Measurements from ENCODE around the gene GRIN1. TPM values are rescaled to one million over a fixed set of nuclear protein-coding genes. Genes with fewer than 3 reads are reported as not detected.

The GRIN1 gene
- not detected for total RNA-seq
- long read RNA-seq: 0 reads

- no peak for DNase-seq
- intact Hi-C loops (cut with DNase I): no loop called here
- peak; percentile 86 for ATAC-seq (ENCODE audit: poor library complexity)
These were observed at the start of gene GRIN1 for GRCh38 chr9:137138722-137139467. Gene GRIN1 (plus strand): TSS chr9:137139154. CDS start chr9:137139487, 333 bp downstream.

DNA sequence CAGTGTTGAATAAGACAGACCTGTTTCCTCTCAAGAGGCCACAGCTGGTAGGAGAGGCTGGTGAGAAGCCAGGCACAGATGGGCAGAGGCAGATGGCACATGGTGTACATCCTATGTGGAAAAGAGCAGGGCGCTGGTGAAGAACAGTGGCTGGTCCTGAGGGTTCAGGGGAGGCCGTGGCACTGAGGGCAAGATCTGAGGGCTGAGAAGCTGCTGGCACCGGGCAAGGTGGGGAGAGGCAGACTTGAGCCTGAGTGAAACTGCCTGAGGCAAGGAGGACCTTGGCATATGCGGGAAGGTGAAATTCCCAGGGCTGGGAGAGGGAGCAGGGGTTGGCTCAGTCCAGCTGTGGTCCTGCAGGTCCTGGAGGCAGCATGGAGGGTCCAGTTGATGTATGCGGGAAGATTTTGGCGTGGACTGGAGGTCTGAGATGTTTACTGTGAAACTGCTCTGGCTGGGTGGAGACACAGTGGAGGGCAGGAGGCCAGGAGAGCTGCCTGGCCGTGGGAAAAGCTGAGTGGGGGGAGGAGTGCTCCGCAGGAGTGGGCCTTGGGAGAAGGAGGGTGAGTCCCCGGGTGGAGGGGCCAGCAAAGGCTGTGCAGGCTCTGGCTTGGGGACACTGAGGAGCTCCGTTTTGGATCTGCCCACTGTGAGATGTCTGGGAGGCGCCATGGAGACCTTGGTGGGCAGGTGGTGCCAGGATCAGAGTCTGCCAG lies 49.6 kb upstream of the GRIN1 start:
- intact Hi-C loops (cut with DNase I): no loop called here
- no peak for DNase-seq
- ATAC-seq (ENCODE audit: poor library complexity): no peak

- peak; percentile 43 for DNase-seq
- no peak for ATAC-seq (ENCODE audit: poor library complexity)
- intact Hi-C loops (cut with DNase I): no loop called here
These were observed 43.1 kb upstream of the GRIN1 start for GRCh38 chr9:137095664-137096517.

DNA sequence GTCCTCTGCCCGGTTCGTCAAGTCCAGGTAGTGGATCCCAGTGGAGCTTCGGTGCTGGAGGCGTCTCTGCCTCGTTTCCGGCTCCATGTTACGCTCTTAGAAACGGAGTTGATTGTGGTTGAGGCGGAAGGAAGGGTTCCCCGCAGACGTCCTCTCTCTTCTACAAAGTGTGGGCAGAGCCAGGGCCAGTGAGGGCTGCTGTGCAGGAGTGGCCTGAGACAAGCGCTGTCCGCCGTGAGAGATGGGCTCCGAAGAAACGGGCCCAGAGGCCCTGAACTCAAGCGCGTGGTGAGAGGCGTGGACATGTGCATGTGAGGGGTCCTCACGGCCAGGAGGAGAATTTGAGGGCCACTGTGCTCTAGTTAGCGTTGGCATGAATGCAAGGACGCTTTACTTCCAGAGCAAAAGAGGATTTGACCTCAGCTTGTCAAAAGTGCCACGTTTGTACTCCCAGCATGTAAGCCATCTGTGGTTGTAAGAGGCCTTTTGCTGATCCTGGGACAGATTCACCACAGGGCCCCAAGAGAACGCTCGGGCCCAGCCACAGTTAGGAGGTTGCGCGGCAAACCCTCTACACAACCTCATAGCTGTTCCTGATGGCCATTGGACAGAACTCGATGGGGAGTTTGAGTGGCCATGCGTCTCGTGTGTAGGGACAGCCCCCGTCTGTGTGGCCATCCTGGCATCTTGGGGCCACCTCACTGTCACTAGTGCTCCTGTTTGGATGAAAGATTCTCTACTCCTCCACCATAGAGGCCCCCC lies 42.0 kb upstream of the GRIN1 start:
- DNase-seq (no peak), ATAC-seq (ENCODE audit: poor library complexity) (no peak)
- intact Hi-C loops (cut with DNase I): no loop called here

GRCh38 chr9:137097761-137098462 lies 41.0 kb upstream of the GRIN1 start:
- DNase-seq: no peak
- ATAC-seq (ENCODE audit: poor library complexity): no peak
- intact Hi-C loops (cut with DNase I): no loop called here

DNA sequence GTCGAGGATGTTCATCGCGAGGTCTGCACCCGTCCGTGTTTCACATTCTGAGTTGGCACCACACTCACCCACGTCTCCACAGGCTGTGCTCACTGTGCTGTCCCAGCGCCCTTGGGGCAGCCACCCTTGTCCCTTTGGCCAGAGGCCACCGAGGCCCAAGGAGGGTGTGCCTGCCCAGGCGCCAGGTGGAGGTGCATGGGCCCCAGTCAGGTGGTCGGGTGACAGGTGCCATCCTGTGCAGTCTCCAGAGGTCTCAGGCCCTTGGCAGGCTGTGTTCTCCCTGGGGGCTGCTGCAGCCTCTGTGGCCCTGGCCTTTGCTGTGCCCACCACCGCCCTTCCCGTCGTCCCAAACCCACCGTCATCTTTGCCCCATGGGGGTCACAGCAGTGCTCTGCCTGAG lies 39.7 kb upstream of the GRIN1 start:
- peak; percentile 29 for DNase-seq
- intact Hi-C loops (cut with DNase I): no loop called here

DNA sequence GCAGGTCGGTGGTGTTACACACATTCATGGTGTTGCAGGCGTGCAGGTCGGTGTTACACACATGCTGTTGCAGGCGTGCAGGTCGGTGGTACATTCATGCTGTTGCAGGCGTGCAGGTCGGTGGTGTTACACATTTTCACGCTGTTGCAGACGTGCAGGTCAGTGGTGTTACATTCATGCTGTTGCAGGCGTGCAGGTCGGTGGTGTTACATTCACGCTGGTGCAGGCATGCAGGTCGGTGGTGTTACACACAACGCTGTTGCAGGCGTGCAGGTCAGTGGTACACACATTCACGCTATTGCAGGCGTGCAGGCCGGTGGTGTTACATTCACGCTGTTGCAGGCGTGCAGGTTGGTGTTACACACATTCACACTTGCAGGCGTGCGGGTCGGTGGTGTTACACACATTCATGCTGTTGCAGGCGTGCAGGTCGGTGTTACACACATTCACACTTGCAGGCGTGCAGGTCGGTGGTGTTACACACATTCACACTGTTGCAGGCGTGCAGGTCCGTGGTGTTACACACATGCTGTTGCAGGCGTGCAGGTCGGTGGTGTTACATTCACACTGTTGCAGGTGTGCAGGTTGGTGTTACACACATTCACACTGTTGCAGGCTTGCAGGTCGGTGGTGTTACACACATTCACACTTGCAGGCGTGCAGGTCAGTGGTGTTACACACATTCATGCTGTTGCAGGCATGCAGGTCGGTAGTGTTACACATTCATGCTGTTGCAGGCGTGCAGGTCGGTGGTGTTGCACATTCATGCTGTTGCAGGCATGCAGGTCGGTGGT lies 35.6 kb upstream of the GRIN1 start:
- ATAC-seq (ENCODE audit: poor library complexity) (no peak), DNase-seq (peak; percentile 33)
- intact Hi-C loops (cut with DNase I): no loop called here

More for the DNA sequence above, 39.7 kb upstream of the GRIN1 start:
- ATAC-seq (ENCODE audit: poor library complexity): no peak

- no peak for ATAC-seq (ENCODE audit: poor library complexity)
- DNase-seq: no peak
- intact Hi-C loops (cut with DNase I): no loop called here
These were observed 32.9 kb upstream of the GRIN1 start for GRCh38 chr9:137105814-137106661.

GRCh38 chr9:137106662-137107250 lies 32.2 kb upstream of the GRIN1 start:
- ATAC-seq (ENCODE audit: poor library complexity) (no peak), DNase-seq (peak; percentile 25)
- intact Hi-C loops (cut with DNase I): no loop called here

DNA sequence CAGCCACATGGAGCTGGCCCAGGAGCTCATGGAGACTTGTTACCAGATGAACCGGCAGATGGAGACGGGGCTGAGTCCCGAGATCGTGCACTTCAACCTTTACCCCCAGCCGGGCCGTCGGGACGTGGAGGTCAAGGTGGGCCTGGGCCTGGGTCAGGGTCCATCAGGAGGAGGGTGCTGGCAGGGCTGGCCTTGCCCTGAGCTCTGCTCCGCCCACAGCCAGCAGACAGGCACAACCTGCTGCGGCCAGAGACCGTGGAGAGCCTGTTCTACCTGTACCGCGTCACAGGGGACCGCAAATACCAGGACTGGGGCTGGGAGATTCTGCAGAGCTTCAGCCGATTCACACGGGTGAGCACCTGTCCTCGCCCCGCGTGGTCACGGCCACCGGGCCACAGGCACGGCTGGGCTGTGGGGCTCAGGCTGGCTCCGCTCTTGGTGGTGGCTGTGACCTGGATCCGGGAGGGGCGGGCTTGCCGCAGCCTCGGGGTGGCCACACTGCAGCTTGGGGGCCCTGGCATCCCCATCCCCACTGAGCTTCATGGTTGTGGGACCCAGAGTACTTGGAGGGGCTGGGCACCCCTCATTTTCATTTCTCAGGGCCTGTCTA lies 31.5 kb upstream of the GRIN1 start:
- intact Hi-C loops (cut with DNase I): no loop called here
- ATAC-seq (ENCODE audit: poor library complexity): no peak
- DNase-seq: no peak

DNA sequence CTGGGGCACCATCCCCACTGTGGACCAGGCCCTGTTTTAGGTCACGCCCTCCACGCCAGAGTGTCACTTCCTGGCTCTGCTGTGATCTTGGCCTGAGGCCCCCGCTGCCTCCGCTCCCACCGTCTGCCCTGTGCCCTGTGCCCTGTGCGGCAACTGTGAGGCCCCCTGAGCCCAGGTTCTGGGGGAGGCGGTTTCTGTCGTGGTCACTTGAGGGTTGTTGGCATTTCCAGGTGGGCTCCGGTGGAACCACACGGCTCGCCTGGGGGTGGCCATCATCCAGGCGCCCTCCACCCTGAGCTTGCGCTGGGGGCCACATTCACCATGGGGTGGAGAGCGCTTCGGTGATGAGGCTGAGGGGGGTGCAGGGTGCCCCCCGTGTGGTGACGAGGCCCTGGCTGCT lies 31.0 kb upstream of the GRIN1 start:
- no peak for DNase-seq
- no peak for ATAC-seq (ENCODE audit: poor library complexity)
- intact Hi-C loops (cut with DNase I): no loop called here

DNA sequence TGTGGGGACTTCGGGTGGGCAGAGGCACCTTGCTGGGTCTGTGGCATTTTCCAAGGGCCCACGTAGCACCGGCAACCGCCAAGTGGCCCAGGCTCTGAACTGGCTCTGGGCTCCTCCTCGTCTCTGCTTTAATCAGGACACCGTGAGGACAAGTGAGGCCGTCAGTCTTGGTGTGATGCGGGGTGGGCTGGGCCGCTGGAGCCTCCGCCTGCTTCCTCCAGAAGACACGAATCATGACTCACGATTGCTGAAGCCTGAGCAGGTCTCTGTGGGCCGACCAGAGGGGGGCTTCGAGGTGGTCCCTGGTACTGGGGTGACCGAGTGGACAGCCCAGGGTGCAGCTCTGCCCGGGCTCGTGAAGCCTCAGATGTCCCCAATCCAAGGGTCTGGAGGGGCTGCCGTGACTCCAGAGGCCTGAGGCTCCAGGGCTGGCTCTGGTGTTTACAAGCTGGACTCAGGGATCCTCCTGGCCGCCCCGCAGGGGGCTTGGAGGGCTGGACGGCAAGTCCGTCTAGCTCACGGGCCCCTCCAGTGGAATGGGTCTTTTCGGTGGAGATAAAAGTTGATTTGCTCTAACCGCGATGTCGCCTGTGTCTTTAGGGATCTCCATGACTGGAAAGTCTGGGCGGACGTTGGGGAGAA lies 30.2 kb upstream of the GRIN1 start:
- no peak for DNase-seq
- intact Hi-C loops (cut with DNase I): no loop called here

DNA sequence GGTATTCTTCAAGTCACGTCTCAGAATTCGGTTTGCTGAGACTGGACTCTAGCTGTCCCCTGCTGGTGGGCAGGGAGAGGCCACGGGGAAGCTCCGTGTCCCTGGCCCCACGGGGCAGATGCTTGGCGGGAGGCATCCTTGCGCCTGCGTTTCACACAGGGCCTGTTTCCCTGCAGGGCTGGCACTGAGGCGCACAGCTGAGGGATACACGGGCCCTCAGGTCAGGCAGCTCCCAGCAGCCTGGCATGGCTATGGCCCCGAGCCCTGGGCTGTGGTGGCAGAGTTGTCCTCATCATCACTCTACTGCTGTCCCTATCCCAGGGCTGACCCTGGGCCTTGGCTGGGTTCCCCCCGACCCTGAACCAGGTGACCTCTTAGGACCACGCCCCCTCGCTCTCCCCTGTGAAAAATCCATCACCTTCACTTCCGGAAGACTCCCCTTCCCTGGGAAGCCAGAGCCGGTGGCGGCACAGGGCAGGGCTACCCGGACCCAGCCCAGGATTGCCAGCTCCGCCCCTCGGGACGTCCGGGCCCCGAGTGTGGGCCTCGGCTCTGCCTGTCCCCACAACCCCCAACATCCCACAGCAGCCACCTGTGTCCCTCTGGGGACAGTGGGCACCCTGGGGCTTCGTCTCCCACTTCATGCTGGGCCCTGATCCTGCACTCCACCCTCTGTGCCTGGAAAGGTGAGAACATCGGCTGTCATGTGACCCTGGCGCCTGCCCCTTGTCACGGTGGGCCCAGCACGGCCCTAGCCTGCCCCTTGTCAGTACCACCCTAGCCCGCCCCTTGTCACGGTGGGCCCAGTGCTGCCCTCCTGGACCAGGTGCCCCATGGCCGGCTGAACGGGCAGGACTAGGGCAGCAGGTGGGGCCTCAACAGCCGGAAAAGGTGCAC lies 29.5 kb upstream of the GRIN1 start:
- DNase-seq (no peak), ATAC-seq (ENCODE audit: poor library complexity) (no peak)
- intact Hi-C loops (cut with DNase I): no loop called here

More for the DNA sequence above, 30.2 kb upstream of the GRIN1 start:
- ATAC-seq (ENCODE audit: poor library complexity): no peak

DNA sequence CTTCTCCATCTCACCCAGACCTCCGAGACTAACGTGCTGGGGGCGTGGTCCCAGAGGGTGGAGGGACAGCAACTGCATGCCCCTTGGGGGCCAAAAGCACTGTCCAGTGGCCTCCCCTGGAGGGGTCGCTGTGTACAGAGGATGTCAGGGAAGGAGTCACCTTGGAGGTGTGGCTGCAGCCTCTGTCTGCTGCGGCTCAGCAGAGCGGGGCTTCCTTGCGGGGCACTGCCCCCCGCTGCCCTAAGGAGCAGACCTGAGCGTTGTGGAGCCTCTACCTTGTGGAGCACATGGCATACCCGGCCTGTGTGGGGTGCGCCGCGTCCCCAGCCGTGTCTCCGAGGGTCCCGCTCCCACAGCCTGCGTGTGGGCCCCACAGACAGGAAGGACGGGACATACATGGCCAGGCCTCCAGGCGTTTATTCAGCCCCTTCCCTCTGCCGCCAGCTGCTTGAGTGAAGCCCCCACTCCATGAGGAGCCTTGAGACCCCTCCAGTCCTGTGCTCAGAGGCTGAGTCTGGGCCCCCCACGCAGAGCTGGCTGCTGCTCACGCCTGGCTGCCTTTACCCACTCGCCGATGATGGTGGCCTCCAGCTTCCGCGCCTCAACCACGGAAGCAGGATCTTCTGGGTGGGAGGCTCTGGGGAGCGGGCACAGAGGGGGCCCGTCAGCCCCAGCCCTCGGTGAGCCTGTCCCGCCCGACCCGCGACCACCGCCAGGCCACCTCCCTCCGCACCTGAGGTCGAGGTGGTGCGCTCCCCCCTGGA lies 28.6 kb upstream of the GRIN1 start:
- DNase-seq (no peak), ATAC-seq (ENCODE audit: poor library complexity) (no peak)
- intact Hi-C loops (cut with DNase I): no loop called here
